GM23338 (cell line): ENCODE results near the gene CCZ1B.
"Not testable (repeated sequence)": the region's sequence is repeated elsewhere in the genome, so short reads cannot be mapped to it uniquely, and the experiment has no call there.

Source experiments
- CTCF ChIP-seq, 2 experiments: fragments of 200-600 bp in 1 of 2; sonication (generic) in 1 of 2; conservative IDR thresholded peaks; 2 replicates each; pipeline versions ENCODE4 v1.5.1 to v1.6.1; 2016 to 2017; ENCODE audit warnings: antibody characterized with exemption in 2 of 2, low read depth in 2 of 2, mild to moderate bottlenecking in 2 of 2, moderate library complexity in 1 of 2
- EZH2 ChIP-seq: fragments of 200-600 bp; sonication (generic); IDR thresholded peaks from one replicate; pipeline ENCODE4 v1.8.0; 2017; ENCODE audit warnings: antibody characterized with exemption, mild to moderate bottlenecking, low read depth; ENCODE audit not compliant: unreplicated experiment
- JUNB ChIP-seq: IDR thresholded peaks from one replicate; pipeline ENCODE4 v1.6.1; 2016; ENCODE audit warnings: antibody characterized with exemption; ENCODE audit not compliant: unreplicated experiment
- ZNF114 ChIP-seq: fragments of 250-450 bp; sonication (Bioruptor Pico); IDR thresholded peaks from 2 replicates; pipeline ENCODE4 v1.5.0; 2020; ENCODE audit warnings: mild to moderate bottlenecking, moderate library complexity
- ZNF331 ChIP-seq: fragments of 250-450 bp; sonication (Bioruptor Pico); IDR thresholded peaks from 2 replicates; pipeline ENCODE4 v1.5.0; 2020; ENCODE audit warnings: low read depth, mild to moderate bottlenecking, moderate library complexity

GRCh38 chr7:6792113-6792872 is 33.8 kb downstream of the CCZ1B start:
- not testable (repeated sequence) for TF ChIP-seq CTCF (conservative IDR thresholded peaks at IDR 0.05; ENCODE audit: low read depth in 2 of 2); ZNF331 (CRISPR knock-in tag); EZH2; ZNF114; JUNB
